ENCODE measurements around the gene MRFAP1.
A peak's percentile ranks its signal among the peaks of the same experiment; 100 is the strongest.

MRFAP1 gene

GRCh38 chr4:6640292-6641163 is at the start of gene MRFAP1:
TSS of gene MRFAP1 (plus strand) at chr4:6640685. CDS start at chr4:6640863, 178 bp downstream.
- peak; percentile 94 for DNase-seq (ENCODE audit: low spot score)

- DNase-seq (ENCODE audit: low spot score), result peak; percentile 52
Measured at GRCh38 chr4:6591313-6591712, 49.2 kb upstream of the MRFAP1 start.

- no peak for DNase-seq (ENCODE audit: low spot score)
Measured at GRCh38 chr4:6591781-6592180, 48.7 kb upstream of the MRFAP1 start.

- no peak for DNase-seq (ENCODE audit: low spot score)
Measured at GRCh38 chr4:6592804-6593563, 47.5 kb upstream of the MRFAP1 start.

- no peak for DNase-seq (ENCODE audit: low spot score)
Measured at GRCh38 chr4:6594341-6594740, 46.1 kb upstream of the MRFAP1 start.

GRCh38 chr4:6594826-6595355 is 45.6 kb upstream of the MRFAP1 start:
- DNase-seq (ENCODE audit: low spot score), result no peak

- peak; percentile 24 for DNase-seq (ENCODE audit: low spot score)
Measured at GRCh38 chr4:6595897-6596537, 44.5 kb upstream of the MRFAP1 start.

- DNase-seq (ENCODE audit: low spot score), result no peak
Measured at GRCh38 chr4:6596948-6597347, 43.5 kb upstream of the MRFAP1 start.

GRCh38 chr4:6598127-6598526 is 42.4 kb upstream of the MRFAP1 start:
- no peak for DNase-seq (ENCODE audit: low spot score)

- no peak for DNase-seq (ENCODE audit: low spot score)
Measured at GRCh38 chr4:6598641-6599040, 41.8 kb upstream of the MRFAP1 start.

- DNase-seq (ENCODE audit: low spot score), result no peak
Measured at GRCh38 chr4:6601661-6602250, 38.7 kb upstream of the MRFAP1 start.

- DNase-seq (ENCODE audit: low spot score), result no peak
Measured at GRCh38 chr4:6602289-6602688, 38.2 kb upstream of the MRFAP1 start.

- DNase-seq (ENCODE audit: low spot score), result no peak
Measured at GRCh38 chr4:6603128-6603527, 37.4 kb upstream of the MRFAP1 start.

- no peak for DNase-seq (ENCODE audit: low spot score)
Measured at GRCh38 chr4:6605114-6605513, 35.4 kb upstream of the MRFAP1 start.

GRCh38 chr4:6605605-6606004 is 34.9 kb upstream of the MRFAP1 start:
- no peak for DNase-seq (ENCODE audit: low spot score)

- no peak for DNase-seq (ENCODE audit: low spot score)
Measured at GRCh38 chr4:6606465-6607235, 33.8 kb upstream of the MRFAP1 start.

GRCh38 chr4:6607368-6608055 is 33.0 kb upstream of the MRFAP1 start:
- no peak for DNase-seq (ENCODE audit: low spot score)

- DNase-seq (ENCODE audit: low spot score), result no peak
Measured at GRCh38 chr4:6608758-6609414, 31.6 kb upstream of the MRFAP1 start.

- DNase-seq (ENCODE audit: low spot score), result no peak
Measured at GRCh38 chr4:6609415-6610079, 30.9 kb upstream of the MRFAP1 start.

Measured in hematopoietic multipotent progenitor cell treated with erythropoietin and hydrocortisone succinate and interleukin-3 and kit ligand, for 15 days (in vitro differentiated cells).